ENCODE data around the gene NME7. TPM values are rescaled to one million over a fixed set of nuclear protein-coding genes. Genes with fewer than 3 reads are reported as not detected.

Gene NME7
- total and polyA plus RNA-seq, 2 experiments from 2014 or later: 39.1 to 48.5 TPM

- TF ChIP-seq ZNF462 (CRISPR knock-in tag; IDR thresholded peaks at IDR 0.05) (no peak), ZNF114 (CRISPR knock-in tag; IDR thresholded peaks at IDR 0.05) (no peak), CREB1 (CRISPR knock-in tag; IDR thresholded peaks at IDR 0.05; ENCODE audit: low read depth) (no peak), JUNB (IDR thresholded peaks at IDR 0.05; ENCODE audit: unreplicated experiment) (no peak)
These were observed 256.1 kb downstream of the NME7 start (continued) for GRCh38 chr1:169111472-169111871.

DNA sequence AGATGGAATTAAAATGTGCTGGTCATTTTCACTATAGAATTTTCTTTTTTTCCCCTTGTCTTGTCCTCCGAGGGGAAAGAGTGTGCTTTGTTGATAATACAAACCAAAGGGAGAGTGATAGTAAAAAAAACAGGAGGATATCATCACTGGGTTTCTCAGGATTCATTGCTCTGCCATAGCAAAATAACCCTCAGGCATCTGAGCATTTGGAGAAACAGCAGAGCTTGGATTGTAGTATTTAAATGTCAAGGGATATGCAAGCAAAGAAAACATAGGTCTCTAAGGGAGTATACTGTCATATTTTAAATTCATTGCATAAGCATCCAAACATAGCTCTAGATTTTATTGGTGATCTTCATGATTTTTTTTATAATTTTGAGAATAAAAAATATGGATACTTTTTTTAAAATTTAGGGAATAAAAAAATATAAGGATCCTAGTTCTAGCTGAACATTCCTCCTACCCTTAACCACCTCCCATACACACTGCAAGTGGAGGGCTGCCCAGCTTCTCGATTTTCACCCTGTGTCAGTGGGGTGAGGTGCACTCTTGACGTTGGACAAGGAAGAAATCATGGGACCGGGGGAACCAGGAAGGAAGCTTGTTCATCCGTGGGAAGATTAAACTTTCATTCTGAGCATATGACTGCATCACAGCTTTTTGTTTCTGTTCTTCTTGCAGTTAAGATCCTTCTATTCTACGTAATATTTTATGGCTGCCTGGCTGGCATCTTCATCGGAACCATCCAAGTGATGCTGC is 256.7 kb downstream of the NME7 start:
- Histone ChIP-seq H4K20me1 (replicated peaks; ENCODE audit: insufficient read depth) (no peaks in the 10 kb centered on the region; the same call in 1 of the 2 replicates), H3K4me3 (no peak overlapping the region), H3K27me3 (ENCODE audit: insufficient read depth) (no peaks in the 10 kb centered on the region), H2AFZ (no peak overlapping the region), H3K4me1 (ENCODE audit: insufficient read depth) (peaks cover 54% of the 10 kb centered on the region), H3K4me2 (peak overlapping the region; percentile 94; the same call in 1 of the 2 replicates), H3K79me2 (replicated peaks; ENCODE audit: insufficient read depth) (peaks cover 72% of the 10 kb centered on the region), H3F3A (replicated peaks; ENCODE audit: low read depth) (0 out of 2 replicates have a peak, but pooled peaks cover 4% of the 10 kb centered on the region), H3K36me3 (ENCODE audit: insufficient read depth) (peaks cover 21% of the 10 kb centered on the region), H3K27ac (ENCODE audit: low read depth) (no peak overlapping the region), H3K9me2 (ENCODE audit: insufficient read depth) (no peaks in the 10 kb centered on the region)
- peaks cover 7% of the 10 kb centered on the region for H3K27me3 Mint-ChIP-seq (ENCODE audit: insufficient read depth, low read depth, poor library complexity)
- no peak overlapping the region for H3K4me3 Mint-ChIP-seq
- no peak for ATAC-seq
- H3K9me3 Mint-ChIP-seq: peaks cover 4% of the 10 kb centered on the region; the same call in 1 of the 3 replicates
- H3K36me3 Mint-ChIP-seq (ENCODE audit: low read depth): peaks cover 50% of the 10 kb centered on the region
- H3K27ac Mint-ChIP-seq: no peak overlapping the region
- H3K4me1 Mint-ChIP-seq: peaks cover 52% of the 10 kb centered on the region
- DNase-seq (ENCODE audit: low spot score): no peak
- TF ChIP-seq CREB1 (CRISPR knock-in tag; IDR thresholded peaks at IDR 0.05; ENCODE audit: low read depth): no peak
- no peak for TF ChIP-seq STAT1 (IDR thresholded peaks at IDR 0.05; ENCODE audit: unreplicated experiment)
- TF ChIP-seq EZH2phosphoT487 (IDR thresholded peaks at IDR 0.05; ENCODE audit: unreplicated experiment): no peak
- no peak for TF ChIP-seq JUNB (IDR thresholded peaks at IDR 0.05; ENCODE audit: unreplicated experiment)
- TF ChIP-seq ETS1 (IDR thresholded peaks at IDR 0.05): no peak
- TF ChIP-seq, protein P1, sequence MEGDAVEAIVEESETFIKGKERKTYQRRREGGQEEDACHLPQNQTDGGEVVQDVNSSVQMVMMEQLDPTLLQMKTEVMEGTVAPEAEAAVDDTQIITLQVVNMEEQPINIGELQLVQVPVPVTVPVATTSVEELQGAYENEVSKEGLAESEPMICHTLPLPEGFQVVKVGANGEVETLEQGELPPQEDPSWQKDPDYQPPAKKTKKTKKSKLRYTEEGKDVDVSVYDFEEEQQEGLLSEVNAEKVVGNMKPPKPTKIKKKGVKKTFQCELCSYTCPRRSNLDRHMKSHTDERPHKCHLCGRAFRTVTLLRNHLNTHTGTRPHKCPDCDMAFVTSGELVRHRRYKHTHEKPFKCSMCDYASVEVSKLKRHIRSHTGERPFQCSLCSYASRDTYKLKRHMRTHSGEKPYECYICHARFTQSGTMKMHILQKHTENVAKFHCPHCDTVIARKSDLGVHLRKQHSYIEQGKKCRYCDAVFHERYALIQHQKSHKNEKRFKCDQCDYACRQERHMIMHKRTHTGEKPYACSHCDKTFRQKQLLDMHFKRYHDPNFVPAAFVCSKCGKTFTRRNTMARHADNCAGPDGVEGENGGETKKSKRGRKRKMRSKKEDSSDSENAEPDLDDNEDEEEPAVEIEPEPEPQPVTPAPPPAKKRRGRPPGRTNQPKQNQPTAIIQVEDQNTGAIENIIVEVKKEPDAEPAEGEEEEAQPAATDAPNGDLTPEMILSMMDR (conservative IDR thresholded peaks at IDR 0.05; ENCODE audit: low read depth in 2 of 2): no peak
- no peak for TF ChIP-seq ZNF331 (CRISPR knock-in tag; IDR thresholded peaks at IDR 0.05; ENCODE audit: low read depth)
